ENCODE measurements around the gene GATM. TPM values are rescaled to one million over a fixed set of nuclear protein-coding genes. Genes with fewer than 3 reads are reported as not detected.

Gene GATM
- total and polyA plus RNA-seq, 2 of the 4 experiments (the other 2 are of a cell fraction): 0.10 to 0.18 TPM

GRCh38 chr15:45394681-45395080, 16.3 kb upstream of the GATM start:
- no peaks in the 10 kb centered on the region for H3K4me1 ChIP-seq (ENCODE audit: control insufficient read depth, insufficient read depth, low read length)
- no peaks in the 10 kb centered on the region for H4K20me1 ChIP-seq (ENCODE audit: insufficient read depth, low read length)
- no peak overlapping the region for H2BK15ac ChIP-seq (ENCODE audit: low read depth, low read length)
- ChIA-PET CTCF (no interaction called here), POLR2A (ENCODE audit: unreplicated experiment) (no interaction called here)
- dilution Hi-C loops (cut with HindIII; ENCODE audit: low sequenced_read_pairs, unreplicated experiment) (no loop called here), in situ Hi-C loops (cut with MboI; ENCODE audit: low sequenced_read_pairs) (no loop called here), intact Hi-C loops (cut with micrococcal nuclease) (no loop called here)
- H2BK120ac ChIP-seq (ENCODE audit: low read depth, low read length): no peak overlapping the region
- no peaks in the 10 kb centered on the region for H3K36me3 ChIP-seq (ENCODE audit: control insufficient read depth, insufficient read depth, low read length)
- no peak overlapping the region for H3K18ac ChIP-seq (ENCODE audit: low read depth, low read length)
- peaks cover 18% of the 10 kb centered on the region for H3K27me3 ChIP-seq (ENCODE audit: control insufficient read depth, insufficient read depth, low read length)
- no peak overlapping the region for H3K56ac ChIP-seq (ENCODE audit: extremely low read depth, insufficient read depth, low read length)
- no peak for TF ChIP-seq MXI1 (IDR thresholded peaks at IDR 0.05; ENCODE audit: borderline replicate concordance, low read depth, low read length)
- no peak for TF ChIP-seq CEBPB (IDR thresholded peaks at IDR 0.05; ENCODE audit: low read depth, low read length)
- no peak for TF ChIP-seq MAFK (IDR thresholded peaks at IDR 0.05; ENCODE audit: low read depth, low read length)
- TF ChIP-seq MAZ (IDR thresholded peaks at IDR 0.05; ENCODE audit: borderline replicate concordance, low read depth, low read length): no peak
- no peak for TF ChIP-seq FOS (IDR thresholded peaks at IDR 0.05; ENCODE audit: low read depth, low read length)
- TF ChIP-seq SMC3 (IDR thresholded peaks at IDR 0.05; ENCODE audit: low read depth, low read length): no peak
- no peak for TF ChIP-seq USF2 (IDR thresholded peaks at IDR 0.05; ENCODE audit: low read depth, low read length)
- no peak for TF ChIP-seq RAD21 (IDR thresholded peaks at IDR 0.05; ENCODE audit: low read length)
- no peak for TF ChIP-seq NFE2L2 (IDR thresholded peaks at IDR 0.05; ENCODE audit: low read depth, low read length)
- TF ChIP-seq RFX5 (IDR thresholded peaks at IDR 0.05; ENCODE audit: low read depth, low read length): no peak
- TF ChIP-seq ELK1 (IDR thresholded peaks at IDR 0.05; ENCODE audit: borderline replicate concordance, low read depth, low read length): no peak
- no peak for TF ChIP-seq POLR2A (IDR thresholded peaks at IDR 0.05; ENCODE audit: low read depth, low read length)
- no peak for TF ChIP-seq RCOR1 (IDR thresholded peaks at IDR 0.05; ENCODE audit: insufficient replicate concordance, low read length)
- no peak for TF ChIP-seq BHLHE40 (IDR thresholded peaks at IDR 0.05; ENCODE audit: low read depth, low read length)
- H2BK5ac ChIP-seq (ENCODE audit: low read depth, low read length, poor library complexity, severe bottlenecking): no peak overlapping the region
- H3K4me2 ChIP-seq (ENCODE audit: low read depth, low read length): no peak overlapping the region
- H4K91ac ChIP-seq (ENCODE audit: insufficient read depth, low read depth, low read length): no peak overlapping the region
- no peak overlapping the region for H4K5ac ChIP-seq (ENCODE audit: low read depth, low read length)
- no peak overlapping the region for H2BK20ac ChIP-seq (ENCODE audit: low read depth, low read length)
- H3K9me1 ChIP-seq (ENCODE audit: insufficient read depth, low read length): no peaks in the 10 kb centered on the region
- no peak overlapping the region for H3K27ac ChIP-seq (ENCODE audit: insufficient read depth, low read length)
- H3K14ac ChIP-seq (replicated peaks; ENCODE audit: low read depth, low read length): no peak overlapping the region
- no CpG with 5 or more reads among the region's 2 CpGs for WGBS, 2 experiments (ENCODE audit: extremely low coverage in 2 of 2, insufficient read length in 1 of 2)
- no peak overlapping the region for H3K4me3 ChIP-seq (ENCODE audit: insufficient read depth, low read depth, low read length)
- DNase-seq (no peak), ATAC-seq (ENCODE audit: low read depth) (no peak)
- H3K79me1 ChIP-seq (ENCODE audit: low read depth in 1 of 2, low read length in 2 of 2): no peaks in the 10 kb centered on the region
- no peak overlapping the region for H2AK9ac ChIP-seq (replicated peaks; ENCODE audit: low read depth, low read length, poor library complexity)
- no peak overlapping the region for H2AFZ ChIP-seq (replicated peaks; ENCODE audit: low read length, poor library complexity)
- no peak overlapping the region for H3K4ac ChIP-seq (ENCODE audit: low read depth, low read length)
- H3K9me3 ChIP-seq (ENCODE audit: control insufficient read depth, insufficient read depth, low read length): no peaks in the 10 kb centered on the region
- BruUV-seq (replicated peaks): no TSS peak
- H3K9ac ChIP-seq (ENCODE audit: low read depth, low read length): no peak overlapping the region
- H2AK5ac ChIP-seq (ENCODE audit: low read depth, low read length): no peak overlapping the region
- no peak overlapping the region for H3K23ac ChIP-seq (ENCODE audit: low read depth, low read length)
- no peak overlapping the region for H4K8ac ChIP-seq (ENCODE audit: low read depth in 2 of 2, low read length in 2 of 2)
